Skeletal muscle cell (primary cell): ENCODE measurements around the gene PTPN12.
"Not testable (repeated sequence)": the region's sequence is repeated elsewhere in the genome, so short reads cannot be mapped to it uniquely, and the experiment has no call there.

Experiments
- DNase-seq: peaks from one replicate; pipeline ENCODE4 v3.0.0-alpha.2; 2010; ENCODE audit warnings: low read depth
- H3K4me3 ChIP-seq: 2 replicates; pipeline ENCODE4 v1.5.1; 2011; ENCODE audit warnings: low read depth, mild to moderate bottlenecking, control low read depth, low read length, moderate library complexity

Gene PTPN12

GRCh38 chr7:77570330-77571011 is 33.4 kb downstream of the PTPN12 start:
- DNase-seq = peak; percentile 31

GRCh38 chr7:77571801-77572200 is 34.7 kb downstream of the PTPN12 start:
- no peak overlapping the region for H3K4me3 ChIP-seq
- no peak for DNase-seq

More at GRCh38 chr7:77570330-77571011, 33.4 kb downstream of the PTPN12 start:
- H3K4me3 ChIP-seq = no peak overlapping the region

GRCh38 chr7:77575187-77575586 is 38.1 kb downstream of the PTPN12 start:
- DNase-seq = no peak
- no peak overlapping the region for H3K4me3 ChIP-seq

- no peak for DNase-seq
- H3K4me3 ChIP-seq = no peak overlapping the region
Measured at GRCh38 chr7:77576856-77577255, 39.8 kb downstream of the PTPN12 start.

- no peak for DNase-seq
- no peak overlapping the region for H3K4me3 ChIP-seq
Measured at GRCh38 chr7:77579797-77580196, 42.7 kb downstream of the PTPN12 start.

GRCh38 chr7:77580762-77581350 is 43.8 kb downstream of the PTPN12 start:
- DNase-seq = no peak
- no peak overlapping the region for H3K4me3 ChIP-seq

GRCh38 chr7:77587272-77587671 is 50.2 kb downstream of the PTPN12 start:
- DNase-seq = no peak
- no peak overlapping the region for H3K4me3 ChIP-seq

- DNase-seq = no peak
- H3K4me3 ChIP-seq = no peak overlapping the region
Measured at GRCh38 chr7:77600952-77601351, 63.9 kb downstream of the PTPN12 start.

GRCh38 chr7:77606562-77606961 is 69.5 kb downstream of the PTPN12 start:
- DNase-seq = no peak
- H3K4me3 ChIP-seq = no peak overlapping the region

- no peak for DNase-seq
- H3K4me3 ChIP-seq = no peak overlapping the region
Measured at GRCh38 chr7:77619314-77619713, 82.2 kb downstream of the PTPN12 start.

- no peak overlapping the region for H3K4me3 ChIP-seq
- no peak for DNase-seq
Measured at GRCh38 chr7:77626586-77627308, 89.7 kb downstream of the PTPN12 start.

- no peak overlapping the region for H3K4me3 ChIP-seq
- DNase-seq = no peak
Measured at GRCh38 chr7:77627309-77627676, 90.2 kb downstream of the PTPN12 start.

- H3K4me3 ChIP-seq = no peak overlapping the region
- DNase-seq = no peak
Measured at GRCh38 chr7:77629797-77630196, 92.7 kb downstream of the PTPN12 start.

- no peak for DNase-seq
Measured at GRCh38 chr7:77631820-77632219, 94.7 kb downstream of the PTPN12 start.

GRCh38 chr7:77644774-77645173 is 107.7 kb downstream of the PTPN12 start:
- no peak for DNase-seq
- H3K4me3 ChIP-seq = no peak overlapping the region

More at GRCh38 chr7:77631820-77632219, 94.7 kb downstream of the PTPN12 start:
- H3K4me3 ChIP-seq = no peak overlapping the region

- no peak for DNase-seq
- H3K4me3 ChIP-seq = no peak overlapping the region
Measured at GRCh38 chr7:77648742-77649338, 111.7 kb downstream of the PTPN12 start.

GRCh38 chr7:77649716-77650349 is 112.7 kb downstream of the PTPN12 start:
- no peak for DNase-seq
- H3K4me3 ChIP-seq = no peak overlapping the region

- no peak overlapping the region for H3K4me3 ChIP-seq
- no peak for DNase-seq
Measured at GRCh38 chr7:77651575-77652162, 114.6 kb downstream of the PTPN12 start.

- H3K4me3 ChIP-seq = not testable (repeated sequence)
Measured at GRCh38 chr7:77652826-77653225, 115.7 kb downstream of the PTPN12 start.

More at GRCh38 chr7:77652826-77653225, 115.7 kb downstream of the PTPN12 start:
- not testable (repeated sequence) for DNase-seq
